HG03108 (cell line): ENCODE data around the gene DIRAS3.
"Not testable (repeated sequence)": the region's sequence is repeated elsewhere in the genome, so short reads cannot be mapped to it uniquely, and the experiment has no call there.

Experiments used
- ATAC-seq: cut with Tn5 transposase; IDR thresholded peaks from one replicate; pipeline ENCODE4 v1.9.1; 2021; ENCODE audit warnings: moderate library complexity; ENCODE audit not compliant: unreplicated experiment

Gene DIRAS3

DNA sequence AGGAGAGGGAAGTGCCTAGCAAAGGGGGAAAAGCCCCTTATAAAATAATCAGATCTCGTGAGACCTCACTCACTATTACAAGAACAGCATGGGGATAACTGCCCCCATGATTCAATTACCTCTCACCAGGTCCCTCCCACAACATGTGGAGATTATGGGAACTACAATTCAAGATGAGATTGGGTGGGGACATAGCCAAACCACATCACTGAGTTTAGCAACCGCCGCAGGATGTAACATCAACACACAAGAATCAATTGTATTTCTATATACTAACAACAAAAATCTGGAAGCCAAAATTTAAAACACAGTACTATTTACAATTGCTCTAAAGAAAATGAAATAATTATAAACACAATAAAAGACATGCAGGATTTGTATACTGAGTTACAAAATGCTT, 21.9 kb downstream of the DIRAS3 start:
- no peak for ATAC-seq

DNA sequence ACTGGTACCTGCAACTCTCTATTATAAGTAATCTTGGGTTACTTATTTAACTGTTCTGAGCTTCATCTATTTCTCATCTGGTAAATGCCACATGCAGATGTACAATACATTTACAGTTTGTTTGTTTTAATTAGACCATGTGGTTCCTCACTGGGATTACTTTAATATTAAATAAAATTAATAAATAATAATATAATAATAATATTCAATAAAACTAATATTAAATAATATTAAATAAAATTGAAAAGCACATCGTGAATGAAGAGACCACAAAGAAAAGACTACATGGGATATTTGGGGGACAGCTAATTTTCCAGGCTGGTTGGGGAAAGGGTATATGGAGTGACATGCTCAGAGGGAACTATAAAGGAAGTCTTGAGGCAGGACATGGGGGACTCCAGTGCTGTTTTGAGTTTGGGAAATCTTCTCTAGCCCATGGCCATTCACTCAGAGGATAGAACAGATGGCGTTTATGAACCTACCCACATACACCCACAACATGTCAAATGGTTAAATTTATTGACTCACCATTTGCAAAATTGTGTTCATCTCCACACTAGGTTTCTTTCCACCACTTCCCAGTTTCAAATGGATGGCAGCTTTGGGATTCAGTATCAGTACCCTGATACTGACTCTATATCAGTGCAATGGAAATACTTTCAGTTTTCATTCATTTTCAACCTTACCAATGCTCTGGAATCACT, 25.6 kb downstream of the DIRAS3 start:
- no peak for ATAC-seq

DNA sequence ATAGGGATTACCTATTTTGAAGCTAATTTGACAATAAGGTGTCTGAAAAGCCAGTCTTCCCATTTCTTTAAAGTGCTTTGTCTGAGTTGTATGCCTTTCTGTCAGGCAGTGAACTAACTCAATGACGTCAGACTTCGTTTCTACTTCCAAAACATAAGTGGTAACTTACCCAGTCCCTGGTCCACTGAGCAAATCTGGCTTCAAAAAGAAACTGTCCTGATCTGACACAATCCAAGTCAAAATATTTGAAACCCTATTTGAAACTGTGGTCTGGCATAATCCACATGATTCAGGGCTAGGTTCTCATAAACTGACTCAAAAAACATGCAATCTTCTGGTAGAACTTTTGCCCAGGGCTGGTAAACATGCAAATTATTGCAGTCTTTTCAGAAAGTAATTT, 34.0 kb downstream of the DIRAS3 start:
- no peak for ATAC-seq

- ATAC-seq: no peak
Observed at GRCh38 chr1:68015971-68016370, 34.5 kb downstream of the DIRAS3 start.

- no peak for ATAC-seq
Observed at GRCh38 chr1:68015369-68015768, 35.1 kb downstream of the DIRAS3 start.

DNA sequence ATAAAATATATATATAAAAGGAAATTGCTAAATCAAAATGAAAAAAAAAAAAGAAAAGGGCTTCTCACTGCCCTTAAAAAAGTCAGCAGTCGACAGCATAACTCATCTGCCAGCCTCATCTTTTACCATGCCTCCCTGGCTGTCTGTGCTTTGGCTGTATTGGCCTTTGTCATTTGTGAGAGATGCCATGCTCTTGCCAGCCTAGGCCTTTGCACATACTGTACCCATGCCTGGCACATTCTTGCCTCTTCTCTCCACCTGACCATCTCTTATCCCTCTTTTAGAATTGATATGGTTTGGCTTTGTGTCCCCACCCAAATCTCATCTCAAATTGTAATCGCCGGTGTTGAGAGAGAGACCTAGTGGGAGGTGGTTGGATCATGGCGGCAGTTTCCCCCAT, 37.1 kb downstream of the DIRAS3 start:
- ATAC-seq: no peak

GRCh38 chr1:68011657-68012375, 38.6 kb downstream of the DIRAS3 start:
- no peak for ATAC-seq

DNA sequence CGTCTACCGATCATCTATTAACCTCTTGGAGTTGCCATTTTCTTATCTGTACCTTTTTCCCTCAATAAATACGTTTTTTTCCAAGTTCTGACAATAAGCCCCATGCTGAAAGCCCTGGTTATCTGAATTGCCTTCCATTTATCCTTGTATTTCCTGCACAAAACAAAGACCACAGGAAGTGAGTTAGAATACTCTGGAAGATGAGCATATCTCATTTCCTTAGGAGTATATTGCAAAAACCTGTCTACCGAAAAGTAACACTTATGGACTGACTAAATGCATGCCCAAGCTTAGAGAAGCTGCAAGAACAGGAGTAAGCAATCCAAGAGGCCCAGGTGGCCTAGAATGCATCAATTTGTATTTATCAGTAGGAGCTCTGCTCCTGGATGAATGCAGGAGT, 39.9 kb downstream of the DIRAS3 start:
- ATAC-seq: no peak

DNA sequence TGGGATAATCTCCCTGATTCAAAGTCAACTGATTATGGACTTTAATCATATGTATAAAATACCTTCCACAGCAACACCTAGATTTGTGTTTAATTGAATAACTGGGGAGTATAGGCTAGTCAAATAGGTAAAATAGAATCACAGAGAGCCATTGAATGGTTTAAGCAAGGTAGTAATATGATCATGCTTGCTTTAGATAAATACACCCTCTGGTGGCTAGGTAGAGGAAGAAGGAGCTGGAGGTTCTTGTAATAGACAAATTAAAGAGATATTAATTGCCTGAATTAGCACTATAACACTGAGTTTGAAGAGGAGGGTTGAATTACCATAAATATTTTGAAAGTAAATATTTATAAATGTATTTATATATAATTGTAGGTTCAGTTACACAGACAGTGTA, 40.3 kb downstream of the DIRAS3 start:
- ATAC-seq: no peak

GRCh38 chr1:68003626-68004025, 46.8 kb downstream of the DIRAS3 start:
- ATAC-seq: not testable (repeated sequence)

DNA sequence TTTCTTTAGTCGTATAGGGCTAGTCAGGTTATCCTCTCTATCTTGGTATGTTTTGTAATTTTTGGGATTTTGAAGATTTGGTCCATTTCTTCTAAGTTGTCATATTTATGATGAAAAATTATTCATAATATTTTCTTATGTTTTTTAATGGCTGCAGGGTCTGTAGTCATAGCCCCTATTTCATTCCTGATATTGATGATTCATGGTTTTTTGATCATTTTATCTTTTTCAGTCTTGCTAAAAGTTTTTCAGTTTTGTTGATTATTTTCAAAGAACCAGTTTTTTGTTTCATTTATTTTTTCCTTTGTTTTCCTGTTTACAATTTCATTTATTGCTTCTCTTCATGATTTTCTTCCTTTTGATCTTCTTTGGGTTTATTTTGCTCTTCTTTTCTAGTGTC, 50.2 kb downstream of the DIRAS3 start:
- no peak for ATAC-seq

DNA sequence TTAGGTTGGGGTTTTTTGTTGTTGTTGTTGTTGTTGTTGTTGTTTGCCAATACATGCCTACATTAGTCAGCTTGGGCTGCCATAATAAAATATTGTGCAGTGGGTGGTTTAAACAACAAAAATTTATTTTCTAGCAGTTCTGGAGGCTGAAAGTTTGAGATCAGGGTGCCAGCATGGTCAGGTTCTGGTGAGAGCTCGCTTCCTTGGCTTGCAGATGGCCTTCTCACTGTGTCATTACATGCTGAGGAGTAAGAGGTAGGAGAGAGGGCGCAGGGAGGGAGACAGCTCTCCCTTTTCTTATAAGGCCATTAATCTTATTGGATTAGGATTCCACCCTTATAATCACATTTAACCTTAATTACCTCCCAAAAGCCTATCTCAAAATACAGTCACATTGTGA, 52.7 kb downstream of the DIRAS3 start:
- no peak for ATAC-seq
